Measurements from ENCODE around the gene ATAD3A.

GRCh38 chr1:1527092-1527816 is 15.3 kb downstream of the ATAD3A start:
- TF ChIP-seq POLR2A (IDR thresholded peaks at IDR 0.05) (no peak), CTCF (IDR thresholded peaks at IDR 0.05) (no peak)

All from uterus (tissue), 2 donors.